WTC11 (cell line): ENCODE data around the gene BAZ2A.

Experiments used
- ESRRA ChIP-seq: sonication (generic); formaldehyde crosslinking; IDR thresholded peaks from 2 replicates; pipeline ENCODE4 v1.8.1; 2022; ENCODE audit warnings: mild to moderate bottlenecking, missing genetic modification reagents, borderline replicate concordance
- GABPB1 ChIP-seq: sonication (generic); formaldehyde crosslinking; IDR thresholded peaks from 2 replicates; pipeline ENCODE4 v1.8.1; 2023; ENCODE audit warnings: mild to moderate bottlenecking, missing genetic modification reagents
- USF2 ChIP-seq: sonication (generic); formaldehyde crosslinking; IDR thresholded peaks from 2 replicates; pipeline ENCODE4 v1.8.1; 2023; ENCODE audit warnings: mild to moderate bottlenecking, missing genetic modification reagents, moderate library complexity
- TF ChIP-seq, protein P1 (sequence below): fragments of 200-600 bp; IDR thresholded peaks from 2 replicates; pipeline ENCODE4 v1.8.0; 2022; ENCODE audit warnings: antibody characterized with exemption

GRCh38 chr12:56602239-56602638 is 27.9 kb downstream of the BAZ2A start:
- TF ChIP-seq, protein P1, sequence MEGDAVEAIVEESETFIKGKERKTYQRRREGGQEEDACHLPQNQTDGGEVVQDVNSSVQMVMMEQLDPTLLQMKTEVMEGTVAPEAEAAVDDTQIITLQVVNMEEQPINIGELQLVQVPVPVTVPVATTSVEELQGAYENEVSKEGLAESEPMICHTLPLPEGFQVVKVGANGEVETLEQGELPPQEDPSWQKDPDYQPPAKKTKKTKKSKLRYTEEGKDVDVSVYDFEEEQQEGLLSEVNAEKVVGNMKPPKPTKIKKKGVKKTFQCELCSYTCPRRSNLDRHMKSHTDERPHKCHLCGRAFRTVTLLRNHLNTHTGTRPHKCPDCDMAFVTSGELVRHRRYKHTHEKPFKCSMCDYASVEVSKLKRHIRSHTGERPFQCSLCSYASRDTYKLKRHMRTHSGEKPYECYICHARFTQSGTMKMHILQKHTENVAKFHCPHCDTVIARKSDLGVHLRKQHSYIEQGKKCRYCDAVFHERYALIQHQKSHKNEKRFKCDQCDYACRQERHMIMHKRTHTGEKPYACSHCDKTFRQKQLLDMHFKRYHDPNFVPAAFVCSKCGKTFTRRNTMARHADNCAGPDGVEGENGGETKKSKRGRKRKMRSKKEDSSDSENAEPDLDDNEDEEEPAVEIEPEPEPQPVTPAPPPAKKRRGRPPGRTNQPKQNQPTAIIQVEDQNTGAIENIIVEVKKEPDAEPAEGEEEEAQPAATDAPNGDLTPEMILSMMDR: no peak
- TF ChIP-seq ESRRA (CRISPR knock-in tag): no peak
- no peak for TF ChIP-seq GABPB1
- TF ChIP-seq USF2: no peak
